ENCODE data around the gene NDUFC1.

DNA sequence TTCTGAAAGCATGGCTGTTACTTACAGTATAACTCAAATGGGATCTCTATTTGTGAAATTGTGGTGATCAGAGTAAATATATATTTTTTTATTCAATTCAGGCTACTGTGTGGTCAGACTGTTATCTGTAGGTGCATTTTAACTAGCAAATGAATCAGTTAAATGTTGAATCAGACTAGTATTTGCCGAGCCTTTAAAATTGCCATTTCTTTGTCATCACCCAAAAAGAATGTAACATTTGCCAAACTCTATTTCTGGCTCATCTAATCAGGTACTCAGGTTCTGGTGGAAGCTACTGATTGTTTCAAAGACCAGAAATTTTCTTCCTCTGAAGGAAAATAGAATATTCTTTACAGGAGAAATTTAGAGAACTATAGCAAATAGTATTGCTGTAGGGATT lies 2.7 kb downstream of the NDUFC1 start:
- TF ChIP-seq, protein P1, sequence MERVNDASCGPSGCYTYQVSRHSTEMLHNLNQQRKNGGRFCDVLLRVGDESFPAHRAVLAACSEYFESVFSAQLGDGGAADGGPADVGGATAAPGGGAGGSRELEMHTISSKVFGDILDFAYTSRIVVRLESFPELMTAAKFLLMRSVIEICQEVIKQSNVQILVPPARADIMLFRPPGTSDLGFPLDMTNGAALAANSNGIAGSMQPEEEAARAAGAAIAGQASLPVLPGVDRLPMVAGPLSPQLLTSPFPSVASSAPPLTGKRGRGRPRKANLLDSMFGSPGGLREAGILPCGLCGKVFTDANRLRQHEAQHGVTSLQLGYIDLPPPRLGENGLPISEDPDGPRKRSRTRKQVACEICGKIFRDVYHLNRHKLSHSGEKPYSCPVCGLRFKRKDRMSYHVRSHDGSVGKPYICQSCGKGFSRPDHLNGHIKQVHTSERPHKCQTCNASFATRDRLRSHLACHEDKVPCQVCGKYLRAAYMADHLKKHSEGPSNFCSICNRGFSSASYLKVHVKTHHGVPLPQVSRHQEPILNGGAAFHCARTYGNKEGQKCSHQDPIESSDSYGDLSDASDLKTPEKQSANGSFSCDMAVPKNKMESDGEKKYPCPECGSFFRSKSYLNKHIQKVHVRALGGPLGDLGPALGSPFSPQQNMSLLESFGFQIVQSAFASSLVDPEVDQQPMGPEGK (CRISPR knock-in tag; IDR thresholded peaks at IDR 0.05; ENCODE audit: borderline replicate concordance), result no peak
- no peak for TF ChIP-seq ZNF70 (CRISPR knock-in tag; IDR thresholded peaks at IDR 0.05)
